Coronary artery (tissue), 2 donors: ENCODE data around the gene PDZK1IP1.
"Not testable (repeated sequence)": the region's sequence is repeated elsewhere in the genome, so short reads cannot be mapped to it uniquely, and the experiment has no call there.

ENCODE experiments used
- DNase-seq: peaks from one replicate; pipeline ENCODE4 v3.0.0-alpha.2; 2017; ENCODE audit warnings: low spot score
- H3K27ac ChIP-seq, 2 donors: fragments of 200-600 bp; sonication (generic); one replicate each; pipeline ENCODE4 v1.5.1; 2016 to 2019
- H3K4me3 ChIP-seq: fragments of 200-600 bp; sonication (generic); 2 replicates; pipeline ENCODE4 v1.5.1; 2016; ENCODE audit warnings: mild to moderate bottlenecking, moderate library complexity
- CTCF ChIP-seq: fragments of 200-600 bp; sonication (generic); IDR thresholded peaks from one replicate; pipeline ENCODE4 v1.5.1; 2019; ENCODE audit warnings: antibody characterized with exemption

PDZK1IP1 gene

DNA sequence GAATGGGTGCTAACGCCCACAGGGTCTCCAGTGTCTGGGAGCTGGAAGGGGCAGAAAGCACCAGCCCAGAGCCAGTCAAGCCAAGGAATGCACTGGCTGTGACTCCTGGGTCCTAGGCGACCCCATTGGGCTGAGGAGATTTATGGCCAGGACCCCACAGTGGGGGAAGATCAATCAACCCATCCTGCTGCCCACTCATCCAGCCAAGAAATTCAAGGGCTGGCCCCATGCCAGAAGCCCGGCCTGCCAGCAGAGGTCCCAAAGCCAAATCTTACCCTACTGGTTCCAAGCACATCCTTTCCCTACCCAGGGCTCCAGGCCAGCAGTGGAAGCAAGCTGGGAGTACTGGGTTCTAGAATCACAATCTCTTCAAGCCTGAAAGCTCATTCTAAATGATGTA, 6.8 kb upstream of the PDZK1IP1 start:
- TF ChIP-seq CTCF = no peak
- H3K4me3 ChIP-seq = no peak overlapping the region
- DNase-seq = no peak
- H3K27ac ChIP-seq = no peak overlapping the region

- not testable (repeated sequence) for H3K4me3 ChIP-seq, H3K27ac ChIP-seq, DNase-seq
Measured at GRCh38 chr1:47195981-47196380, 6.1 kb upstream of the PDZK1IP1 start.

GRCh38 chr1:47194311-47194710, 4.5 kb upstream of the PDZK1IP1 start:
- TF ChIP-seq CTCF = no peak
- DNase-seq = no peak
- Histone ChIP-seq H3K27ac (no peak overlapping the region), H3K4me3 (no peak overlapping the region)

- H3K27ac ChIP-seq, H3K4me3 ChIP-seq, DNase-seq: not testable (repeated sequence)
Measured at GRCh38 chr1:47193496-47193895, 3.7 kb upstream of the PDZK1IP1 start.

DNA sequence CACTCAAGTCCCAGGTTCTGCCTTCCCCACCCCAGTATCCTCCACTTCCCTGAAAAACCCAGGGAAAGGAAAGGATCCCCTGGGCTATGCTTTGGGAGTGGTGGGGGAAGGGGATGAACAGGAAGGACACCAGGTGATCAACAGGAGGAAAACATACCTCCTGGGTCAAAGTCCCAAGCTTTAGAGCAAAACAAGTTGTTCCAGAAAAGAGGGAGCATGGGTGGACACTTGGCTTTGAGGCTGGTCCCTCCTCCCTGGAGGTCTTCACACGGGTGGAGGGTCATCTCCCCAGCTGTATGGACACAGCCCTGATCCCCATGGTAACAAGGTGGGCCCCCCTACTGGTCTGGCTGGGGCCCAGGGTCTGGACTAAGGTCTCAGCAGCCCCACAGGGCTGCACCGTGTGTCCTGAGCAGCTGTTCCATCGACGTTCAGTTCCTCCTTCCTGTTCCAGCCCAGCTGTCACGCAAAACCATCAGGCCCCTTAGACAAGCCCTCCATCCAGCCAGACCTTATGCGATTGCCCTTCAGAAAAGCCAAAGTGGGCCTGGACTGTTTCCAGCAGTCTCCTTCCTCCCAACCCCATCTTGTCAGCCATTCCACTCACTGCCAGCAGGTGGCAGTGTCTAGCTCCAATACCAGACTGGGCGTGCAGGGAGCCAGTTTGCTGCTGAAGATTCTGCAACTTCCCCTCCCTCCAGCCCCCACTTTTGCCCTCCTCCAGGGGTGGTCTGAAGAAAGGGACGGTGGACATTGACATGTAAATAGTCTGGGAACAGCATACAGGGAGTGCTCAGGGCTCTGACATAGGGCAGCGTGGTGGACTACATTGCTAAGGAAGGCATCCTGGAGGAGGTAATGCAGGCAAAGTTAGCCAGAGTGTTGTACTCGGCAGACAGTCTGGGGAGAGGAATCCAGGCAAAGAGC, 2.9 kb upstream of the PDZK1IP1 start:
- DNase-seq = no peak
- peak; percentile 95 for TF ChIP-seq CTCF
- Histone ChIP-seq H3K4me3 (no peak overlapping the region), H3K27ac (no peak overlapping the region)

DNA sequence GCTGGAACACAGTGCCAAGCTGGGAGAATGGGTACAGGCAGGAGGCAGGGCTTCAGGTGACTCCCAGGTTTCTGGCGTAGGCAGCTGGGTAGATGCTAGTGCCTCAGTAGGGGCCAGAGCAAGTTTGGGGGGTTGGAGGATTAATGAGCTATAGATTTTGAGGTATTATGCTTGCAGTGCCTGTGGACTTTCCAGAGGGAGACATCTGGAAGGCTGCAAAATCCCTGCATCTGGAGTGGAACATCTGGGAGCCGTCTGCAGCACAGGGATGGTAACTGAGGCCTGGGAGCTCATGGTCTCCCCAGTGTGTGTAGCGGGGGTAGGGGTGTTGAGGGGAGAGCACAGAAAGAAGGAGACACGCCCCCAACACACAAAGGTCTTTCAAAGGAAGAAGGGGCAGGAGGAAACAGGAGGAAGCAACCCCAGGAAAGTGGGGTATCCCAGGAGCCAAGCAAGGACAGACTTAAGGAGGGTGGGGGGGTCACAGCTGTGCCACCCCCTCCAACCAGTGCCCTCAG, 2.2 kb upstream of the PDZK1IP1 start:
- DNase-seq = no peak
- TF ChIP-seq CTCF = no peak
- Histone ChIP-seq H3K27ac (no peak overlapping the region), H3K4me3 (no peak overlapping the region)

- Histone ChIP-seq H3K27ac (peak overlapping the region; percentile 79 to 82), H3K4me3 (no peak overlapping the region)
- TF ChIP-seq CTCF = no peak
- DNase-seq = no peak
Measured at GRCh38 chr1:47190857-47191256, 1.0 kb upstream of the PDZK1IP1 start.

- TF ChIP-seq CTCF = no peak
- Histone ChIP-seq H3K4me3 (no peak overlapping the region), H3K27ac (peak overlapping the region; percentile 79 to 82)
- no peak for DNase-seq
Measured at GRCh38 chr1:47190509-47190855, 646 bp upstream of the PDZK1IP1 start.
